ENCODE measurements around the gene FIP1L1. TPM values are rescaled to one million over a fixed set of nuclear protein-coding genes. Genes with fewer than 3 reads are reported as not detected.

Gene FIP1L1
- 25.5 to 36.7 TPM (median 30.2 TPM) in 5 replicates for total RNA-seq (2022; extraction: Qiagen RNA extraction)

DNA sequence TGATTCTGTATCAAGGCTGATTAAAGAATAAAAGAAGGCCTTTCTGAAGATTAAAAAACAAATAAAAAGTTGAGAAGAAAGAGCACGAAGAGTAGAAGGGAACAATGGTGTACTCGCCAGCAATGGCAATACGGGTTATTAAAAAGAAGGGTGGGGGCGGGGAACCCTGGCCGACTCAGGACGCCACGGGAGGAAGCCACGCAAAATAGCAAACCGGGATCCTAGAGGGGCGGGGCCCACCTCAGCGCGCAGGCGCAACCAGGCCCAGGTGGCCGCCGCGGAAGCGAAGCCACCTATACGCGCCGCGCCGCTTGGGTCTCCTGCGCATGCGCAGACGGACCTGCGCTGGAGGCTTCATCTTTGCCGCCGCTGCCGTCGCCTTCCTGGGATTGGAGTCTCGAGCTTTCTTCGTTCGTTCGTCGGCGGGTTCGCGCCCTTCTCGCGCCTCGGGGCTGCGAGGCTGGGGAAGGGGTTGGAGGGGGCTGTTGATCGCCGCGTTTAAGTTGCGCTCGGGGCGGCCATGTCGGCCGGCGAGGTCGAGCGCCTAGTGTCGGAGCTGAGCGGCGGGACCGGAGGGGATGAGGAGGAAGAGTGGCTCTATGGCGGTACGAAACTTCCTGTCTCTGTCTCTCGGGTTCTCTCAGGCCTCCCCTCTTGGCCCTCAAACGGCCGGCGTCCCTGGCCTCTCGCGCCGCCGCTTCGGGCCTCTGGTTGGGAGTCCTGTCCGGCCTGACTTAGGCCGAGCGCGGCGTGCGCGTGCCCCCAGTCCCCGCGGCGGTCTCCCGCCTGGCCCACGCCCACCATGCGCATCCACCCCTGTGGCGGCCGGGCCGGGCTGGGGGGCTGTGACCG lies at the start of gene FIP1L1:
TSS of gene FIP1L1 (plus strand) at position 323 of the 852 bp plus-strand sequence. CDS start at position 521, 198 bp downstream.

GRCh38 chr4:53365486-53366300 lies 11.7 kb upstream of the FIP1L1 start, which contains the start of gene SCFD2:
SCFD2 (minus strand) TSS chr4:53366061.

Other genes starting within 250 kb of the FIP1L1 start
- gene SCFD2, start 11.6 kb upstream of the FIP1L1 start, total RNA-seq (2022; extraction: Qiagen RNA extraction), result 6.8 to 8.6 TPM (median 7.2 TPM) in 5 replicates
- 0.03 to 0.13 TPM (median 0.06 TPM) in 3 of 5 replicates, not detected in the others for gene LNX1, start 213.8 kb downstream of the FIP1L1 start, total RNA-seq (2022; extraction: Qiagen RNA extraction)